Esophagus squamous epithelium (tissue), 5 donors: Measurements from ENCODE around the gene TSPAN18. TPM values are rescaled to one million over a fixed set of nuclear protein-coding genes. Genes with fewer than 3 reads are reported as not detected.

Experiments
- DNase-seq: peaks from one replicate; lab custom pipeline; 2025; lab: John Stamatoyannopoulos, UW
- H3K27ac ChIP-seq, 4 donors: fragments of 200-600 bp; sonication (generic); one replicate each; pipeline ENCODE4 v1.5.1; 2016 to 2019; ENCODE audit warnings: mild to moderate bottlenecking in 1 of 4
- H3K27me3 ChIP-seq, 4 donors: fragments of 200-600 bp; sonication (generic); 1 replicate in 3 of 4; 2 replicates in 1 of 4; pipeline versions ENCODE4 v1.5.1 to v1.6.0; 2017 to 2021; ENCODE audit warnings: antibody characterized with exemption in 1 of 4
- H3K36me3 ChIP-seq, 3 donors: fragments of 200-600 bp; sonication (generic); one replicate each; pipeline ENCODE4 v1.5.1; 2016 to 2019
- H3K4me1 ChIP-seq, 3 donors: fragments of 200-600 bp; sonication (generic); one replicate each; pipeline ENCODE4 v1.5.1; 2017 to 2019
- H3K4me3 ChIP-seq, 4 donors: fragments of 200-600 bp; sonication (generic); 1 replicate in 3 of 4; 2 replicates in 1 of 4; pipeline ENCODE4 v1.5.1; 2016 to 2019; ENCODE audit warnings: mild to moderate bottlenecking in 2 of 4, moderate library complexity in 1 of 4
- H3K9me3 ChIP-seq, 3 donors: fragments of 200-600 bp; sonication (generic); one replicate each; pipeline ENCODE4 v1.5.1; 2016 to 2019
- POLR2A ChIP-seq, 4 donors: fragments of 450-650 bp; IDR thresholded peaks; one replicate each; pipeline ENCODE4 v1.6.1; 2017; ENCODE audit warnings: antibody characterized with exemption in 4 of 4, mild to moderate bottlenecking in 4 of 4, moderate library complexity in 3 of 4
- WGBS, 2 donors: methylation state at CpG; one replicate each; pipeline ENCODE4 v1.1.5; 2018; 5-methylcytosine and 5-hydroxymethylcytosine counted together
- intact Hi-C: fragments of 100-400 bp; cut with DNase I; formaldehyde crosslinking; loops from one replicate; pipeline ENCODE4 v1.15.0; 2022
- total RNA-seq, 4 donors: library from RNA; depleted of rRNA; stranded (reverse); fragments of >200 nt; gene quantifications; one replicate each; pipeline ENCODE4 v1.1.0, GENCODE V29; 2016
- TF ChIP-seq, protein P1 (sequence below), 6 experiments: fragments of 450-650 bp in 4 of 6; fragments of 200-600 bp in 2 of 6; sonication (generic) in 2 of 6; IDR thresholded peaks; one replicate each; pipeline ENCODE4 v1.5.1; 2016 to 2019; ENCODE audit warnings: antibody characterized with exemption in 6 of 6, mild to moderate bottlenecking in 4 of 6, moderate library complexity in 4 of 6
- donor health status: DM: yes; HTN: yes; CAD: no.

The TSPAN18 gene
- total RNA-seq, 4 donors from 2014 or later, result 0.80 to 4.4 (median 2.0) TPM

DNA sequence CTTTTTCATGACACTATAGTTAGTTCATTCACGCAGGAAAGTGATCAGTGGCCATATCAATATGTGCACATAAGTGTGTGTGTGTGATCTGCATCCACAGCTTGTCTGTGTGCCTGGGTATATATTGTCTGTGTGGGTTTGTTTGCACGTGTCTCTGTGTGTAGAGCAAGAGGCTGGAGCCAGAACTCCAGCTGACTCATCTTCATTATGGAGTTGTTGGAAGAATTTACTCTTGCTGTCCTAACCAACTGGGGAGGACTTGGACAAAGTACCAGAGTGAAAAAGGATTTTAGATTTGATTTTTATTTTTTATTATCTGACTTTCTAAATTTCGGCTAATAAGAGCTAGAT lies 160.0 kb downstream of the TSPAN18 start:
- TF ChIP-seq, protein P1, sequence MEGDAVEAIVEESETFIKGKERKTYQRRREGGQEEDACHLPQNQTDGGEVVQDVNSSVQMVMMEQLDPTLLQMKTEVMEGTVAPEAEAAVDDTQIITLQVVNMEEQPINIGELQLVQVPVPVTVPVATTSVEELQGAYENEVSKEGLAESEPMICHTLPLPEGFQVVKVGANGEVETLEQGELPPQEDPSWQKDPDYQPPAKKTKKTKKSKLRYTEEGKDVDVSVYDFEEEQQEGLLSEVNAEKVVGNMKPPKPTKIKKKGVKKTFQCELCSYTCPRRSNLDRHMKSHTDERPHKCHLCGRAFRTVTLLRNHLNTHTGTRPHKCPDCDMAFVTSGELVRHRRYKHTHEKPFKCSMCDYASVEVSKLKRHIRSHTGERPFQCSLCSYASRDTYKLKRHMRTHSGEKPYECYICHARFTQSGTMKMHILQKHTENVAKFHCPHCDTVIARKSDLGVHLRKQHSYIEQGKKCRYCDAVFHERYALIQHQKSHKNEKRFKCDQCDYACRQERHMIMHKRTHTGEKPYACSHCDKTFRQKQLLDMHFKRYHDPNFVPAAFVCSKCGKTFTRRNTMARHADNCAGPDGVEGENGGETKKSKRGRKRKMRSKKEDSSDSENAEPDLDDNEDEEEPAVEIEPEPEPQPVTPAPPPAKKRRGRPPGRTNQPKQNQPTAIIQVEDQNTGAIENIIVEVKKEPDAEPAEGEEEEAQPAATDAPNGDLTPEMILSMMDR (IDR thresholded peaks at IDR 0.05), result no peak
- TF ChIP-seq POLR2A (IDR thresholded peaks at IDR 0.05), result no peak
- Histone ChIP-seq H3K4me3 (no peak overlapping the region), H3K4me1 (peaks cover 0 to 26% (median 12%) of the 10 kb centered on the region in 3 donors), H3K36me3 (no peaks in the 10 kb centered on the region), H3K27me3 (peaks cover 0 to 13% (median 0%) of the 10 kb centered on the region in 4 donors), H3K27ac (peak overlapping the region in 3 of 4 donors; percentile 63 to 73 (median 70)), H3K9me3 (no peaks in the 10 kb centered on the region)
- intact Hi-C loops, result no loop called here
- no peak for DNase-seq
- WGBS, 2 donors, result 37 to 53% methylated on average over 3 of the region's 3 CpGs

GRCh38 chr11:44887636-44888035 lies 160.9 kb downstream of the TSPAN18 start:
- Histone ChIP-seq H3K4me3 (no peak overlapping the region), H3K27ac (peak overlapping the region in 3 of 4 donors; percentile 23 to 70 (median 69)), H3K36me3 (no peaks in the 10 kb centered on the region), H3K4me1 (peaks cover 0 to 26% (median 12%) of the 10 kb centered on the region in 3 donors), H3K27me3 (peaks cover 0 to 9% (median 0%) of the 10 kb centered on the region in 4 donors), H3K9me3 (no peaks in the 10 kb centered on the region)
- intact Hi-C loops, result no loop called here
- DNase-seq, result no peak
- WGBS, 2 donors, result 69 to 90% methylated on average over 3 of the region's 3 CpGs
- TF ChIP-seq POLR2A (IDR thresholded peaks at IDR 0.05), result no peak
- TF ChIP-seq, protein P1 (IDR thresholded peaks at IDR 0.05), result no peak

DNA sequence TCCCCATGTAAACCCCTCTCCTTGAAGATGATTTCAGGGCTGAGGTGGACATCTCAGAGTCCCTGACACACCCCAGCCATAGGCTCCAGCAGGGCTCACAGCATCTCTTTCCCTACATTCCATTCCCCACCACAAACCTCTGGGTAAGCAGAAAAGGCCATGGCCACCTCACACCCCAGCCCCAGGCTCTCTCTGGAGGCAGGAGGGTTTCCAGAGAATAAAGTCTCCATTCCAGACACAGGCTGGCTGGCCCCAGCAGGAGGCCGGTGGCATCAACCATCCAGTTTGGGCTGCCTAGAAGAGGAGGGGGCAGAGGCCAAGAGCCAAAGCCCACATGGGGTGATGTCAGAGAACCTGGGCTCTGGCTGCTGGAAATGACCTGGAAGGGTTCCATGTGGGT lies 162.5 kb downstream of the TSPAN18 start:
- H3K9me3 ChIP-seq, result no peaks in the 10 kb centered on the region
- H3K36me3 ChIP-seq, result no peaks in the 10 kb centered on the region
- TF ChIP-seq, protein P1 (IDR thresholded peaks at IDR 0.05), result no peak
- TF ChIP-seq POLR2A (IDR thresholded peaks at IDR 0.05), result no peak
- intact Hi-C loops, result no loop called here
- no peak for DNase-seq
- H3K27me3 ChIP-seq, result peaks cover 0 to 6% (median 0%) of the 10 kb centered on the region in 4 donors
- no peak overlapping the region for H3K4me3 ChIP-seq
- no CpG with 5 or more reads among the region's 1 CpG for WGBS, 2 donors
- no peak overlapping the region for H3K27ac ChIP-seq
- peaks cover 0 to 42% (median 19%) of the 10 kb centered on the region in 3 donors for H3K4me1 ChIP-seq

DNA sequence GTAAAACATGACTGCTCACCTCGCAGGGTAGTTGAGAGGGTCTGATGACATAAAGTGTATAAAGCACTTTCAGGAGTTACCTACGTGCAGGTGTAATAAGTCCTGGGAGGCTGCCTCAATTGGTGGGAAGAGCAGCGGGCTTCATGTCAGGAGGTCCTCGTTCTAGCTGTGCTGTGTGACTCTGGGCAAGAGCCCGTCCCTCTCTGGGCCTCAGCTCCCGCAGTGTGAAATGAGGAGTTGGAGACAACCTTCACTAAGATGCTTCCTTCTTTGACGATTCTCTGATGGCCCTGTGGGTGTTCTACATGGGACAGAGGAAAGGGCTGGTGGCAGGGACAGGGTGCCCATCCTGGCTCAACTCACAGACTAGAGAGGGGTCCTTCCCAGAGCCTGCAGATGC lies 166.1 kb downstream of the TSPAN18 start:
- Histone ChIP-seq H3K9me3 (no peaks in the 10 kb centered on the region), H3K4me3 (no peak overlapping the region), H3K4me1 (peaks cover 0 to 21% (median 11%) of the 10 kb centered on the region in 3 donors), H3K27ac (peak overlapping the region; percentile 14 to 82 (median 70)), H3K36me3 (no peaks in the 10 kb centered on the region), H3K27me3 (peaks cover 0 to 18% (median 0%) of the 10 kb centered on the region in 4 donors)
- TF ChIP-seq, protein P1 (IDR thresholded peaks at IDR 0.05), result no peak
- no peak for TF ChIP-seq POLR2A (IDR thresholded peaks at IDR 0.05)
- no peak for DNase-seq
- intact Hi-C loops, result loop anchor here (5.0 kb wide), 1 partner anchor 166 kb away; the partner anchor contains the start of gene TSPAN18
- 81 to 95% methylated on average over 2 to 6 of the region's 7 CpGs for WGBS, 2 donors

DNA sequence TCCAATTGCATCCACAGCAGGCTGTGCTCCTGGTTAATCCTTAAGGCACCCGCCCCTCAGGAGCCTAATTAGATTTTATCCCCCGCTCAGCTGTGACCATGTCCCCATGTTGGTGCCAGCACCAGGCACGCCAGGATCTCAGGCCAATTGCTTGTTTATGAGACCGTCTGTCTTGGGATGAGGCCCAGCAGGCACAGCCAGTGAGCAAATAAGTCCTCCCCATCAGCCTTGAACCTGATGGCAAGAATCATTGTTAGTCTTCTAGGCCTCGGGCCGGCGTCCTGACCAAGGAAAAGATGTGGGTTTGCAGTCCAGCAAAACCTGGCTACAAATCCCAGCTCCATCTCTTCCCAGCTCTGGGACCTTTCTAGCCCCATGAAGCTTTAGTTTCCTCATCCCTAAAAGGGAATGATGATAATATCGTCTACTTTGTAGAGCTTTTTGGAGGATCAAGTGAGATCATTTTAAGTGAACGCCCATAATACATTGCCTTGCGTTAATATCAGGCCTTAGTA lies 166.6 kb downstream of the TSPAN18 start:
- TF ChIP-seq, protein P1 (IDR thresholded peaks at IDR 0.05), result no peak
- no peak for TF ChIP-seq POLR2A (IDR thresholded peaks at IDR 0.05)
- no peaks in the 10 kb centered on the region for H3K9me3 ChIP-seq
- intact Hi-C loops, result loop anchor here (5.0 kb wide), 1 partner anchor 166 kb away; the partner anchor contains the start of gene TSPAN18
- no peaks in the 10 kb centered on the region for H3K36me3 ChIP-seq
- H3K27ac ChIP-seq, result peak overlapping the region; percentile 31 to 82 (median 70)
- peaks cover 0 to 21% (median 11%) of the 10 kb centered on the region in 3 donors for H3K4me1 ChIP-seq
- H3K27me3 ChIP-seq, result peaks cover 0 to 18% (median 0%) of the 10 kb centered on the region in 4 donors
- no peak overlapping the region for H3K4me3 ChIP-seq
- no peak for DNase-seq
- WGBS, 2 donors, result 62 to 80% methylated on average over 5 to 6 of the region's 10 CpGs
